H1 (cell line): Measurements from ENCODE around the gene PCCA.

ENCODE experiments used
- POLR2A ChIP-seq, 2 experiments: IDR thresholded peaks; 1 replicate in 1 of 2; 2 replicates in 1 of 2; pipeline ENCODE4 v1.6.1; 2011; ENCODE audit warnings: low read depth in 2 of 2, low read length in 2 of 2, mild to moderate bottlenecking in 2 of 2; ENCODE audit errors: control extremely low read depth in 1 of 2
- POLR2AphosphoS5 ChIP-seq: IDR thresholded peaks from 2 replicates; pipeline ENCODE4 v1.6.1; 2011; ENCODE audit warnings: low read depth, low read length
- SIRT6 ChIP-seq: IDR thresholded peaks from one replicate; pipeline ENCODE4 v1.7.1; 2012; ENCODE audit warnings: low read length, inconsistent platforms

GRCh38 chr13:100128838-100129237, 39.9 kb downstream of the PCCA start:
- TF ChIP-seq POLR2A (IDR thresholded peaks at IDR 0.05; ENCODE audit: control extremely low read depth in 1 of 2, low read depth in 2 of 2, low read length in 2 of 2) (no peak), SIRT6 (no peak), POLR2AphosphoS5 (no peak)
